Measurements from ENCODE around the gene PLPP4.

PLPP4 gene

GRCh38 chr10:120456626-120457430 is at the start of gene PLPP4:
PLPP4 (plus strand) TSS chr10:120457227; CDS start chr10:120457306, 79 bp downstream.
- Mint-ChIP-seq H3K4me3 (peak within 1 kb of the TSS; percentile 90), H3K4me1 (peaks cover 14% of the 10 kb centered on the region), H3K36me3 (ENCODE audit: low read depth) (no peaks in the 10 kb centered on the region), H3K27me3 (ENCODE audit: low read depth, poor library complexity) (peaks cover 96% of the 10 kb centered on the region), H3K27ac (no peak within 1 kb of the TSS), H3K9me3 (no peaks in the 10 kb centered on the region)
- TF ChIP-seq CTCF (IDR thresholded peaks at IDR 0.05) = no peak
- peak; percentile 74 for DNase-seq

- H3K4me1 Mint-ChIP-seq = no peaks in the 10 kb centered on the region
- no peaks in the 10 kb centered on the region for H3K36me3 Mint-ChIP-seq (ENCODE audit: low read depth)
- peaks cover 12% of the 10 kb centered on the region for H3K27me3 Mint-ChIP-seq (ENCODE audit: low read depth, poor library complexity)
- H3K4me3 Mint-ChIP-seq = no peak overlapping the region
- no peak overlapping the region for H3K27ac Mint-ChIP-seq
- TF ChIP-seq CTCF (IDR thresholded peaks at IDR 0.05) = no peak
- no peaks in the 10 kb centered on the region for H3K9me3 Mint-ChIP-seq
- no peak for DNase-seq
Observed at GRCh38 chr10:120409816-120410215, 47.2 kb upstream of the PLPP4 start.

DNA sequence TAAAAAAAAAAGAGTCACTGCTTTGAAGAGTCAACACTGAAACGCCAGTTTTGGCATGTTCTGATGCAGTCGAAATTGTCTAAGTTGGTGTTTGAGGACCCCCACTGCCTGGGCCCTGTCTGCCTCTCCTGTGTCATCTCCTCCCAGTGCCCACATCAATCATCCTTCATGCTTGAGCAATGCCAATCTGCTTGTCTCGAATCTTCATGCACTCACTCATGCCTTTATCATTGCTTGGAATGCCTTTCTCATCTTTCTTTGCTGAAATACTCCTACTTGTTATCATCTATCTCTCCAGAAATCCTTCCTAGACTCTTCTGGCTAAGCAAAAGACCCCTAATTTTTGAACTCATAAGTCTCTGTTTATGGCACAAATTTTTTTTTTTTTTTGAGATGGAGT is 42.1 kb upstream of the PLPP4 start:
- H3K4me3 Mint-ChIP-seq = no peak overlapping the region
- DNase-seq = no peak
- H3K27me3 Mint-ChIP-seq (ENCODE audit: low read depth, poor library complexity) = no peaks in the 10 kb centered on the region
- no peak for TF ChIP-seq CTCF (IDR thresholded peaks at IDR 0.05)
- no peaks in the 10 kb centered on the region for H3K9me3 Mint-ChIP-seq
- no peaks in the 10 kb centered on the region for H3K4me1 Mint-ChIP-seq
- no peaks in the 10 kb centered on the region for H3K36me3 Mint-ChIP-seq (ENCODE audit: low read depth)
- H3K27ac Mint-ChIP-seq = no peak overlapping the region

- no peak for DNase-seq
- Mint-ChIP-seq H3K4me1 (no peaks in the 10 kb centered on the region), H3K9me3 (no peaks in the 10 kb centered on the region), H3K27ac (no peak overlapping the region), H3K4me3 (no peak overlapping the region), H3K36me3 (ENCODE audit: low read depth) (no peaks in the 10 kb centered on the region), H3K27me3 (ENCODE audit: low read depth, poor library complexity) (no peaks in the 10 kb centered on the region)
- TF ChIP-seq CTCF (IDR thresholded peaks at IDR 0.05) = no peak
Observed at GRCh38 chr10:120415709-120416330, 41.2 kb upstream of the PLPP4 start.

- H3K4me3 Mint-ChIP-seq = no peak overlapping the region
- no peak for TF ChIP-seq CTCF (IDR thresholded peaks at IDR 0.05)
- no peak overlapping the region for H3K27ac Mint-ChIP-seq
- DNase-seq = no peak
- H3K36me3 Mint-ChIP-seq (ENCODE audit: low read depth) = no peaks in the 10 kb centered on the region
- peaks cover 22% of the 10 kb centered on the region for H3K27me3 Mint-ChIP-seq (ENCODE audit: low read depth, poor library complexity)
- H3K4me1 Mint-ChIP-seq = no peaks in the 10 kb centered on the region
- peaks cover 4% of the 10 kb centered on the region for H3K9me3 Mint-ChIP-seq
Observed at GRCh38 chr10:120420421-120420820, 36.6 kb upstream of the PLPP4 start.
